Activated CD4-positive, alpha-beta memory T cell treated with anti-CD3 and anti-CD28 coated beads, Interleukin-2, amount 10 ng/mL, durations not matched to agents 7 days and 5 days (primary cell): ENCODE results near the gene COL5A3. TPM values are rescaled to one million over a fixed set of nuclear protein-coding genes. Genes with fewer than 3 reads are reported as not detected.
A peak's percentile ranks its signal among the peaks of the same experiment; 100 is the strongest.

Source experiments
- CTCF ChIA-PET: fragments of 350-600 bp; sonication (Branson Sonifier 250); formaldehyde crosslinking; loops from one replicate; lab custom pipeline; 2021; ENCODE audit warnings: antibody characterized with exemption, inconsistent platforms; lab: Charles Lee
- POLR2A ChIA-PET: fragments of 350-600 bp; sonication (Branson Sonifier 250); formaldehyde crosslinking; loops from one replicate; lab custom pipeline; 2021; ENCODE audit warnings: antibody characterized with exemption; lab: Charles Lee
- DNase-seq: peaks from one replicate; pipeline ENCODE4 v3.0.0-alpha.2; 2020
- H3K27ac Mint-ChIP-seq: one replicate; pipeline ENCODE4 v1.8.0; 2021; ENCODE audit warnings: mild to moderate bottlenecking, mixed read lengths
- H3K27me3 Mint-ChIP-seq: one replicate; pipeline ENCODE4 v1.8.0; 2021; ENCODE audit warnings: mixed read lengths
- H3K36me3 Mint-ChIP-seq: one replicate; pipeline ENCODE4 v1.8.0; 2021; ENCODE audit warnings: low read depth, mixed read lengths
- H3K4me1 Mint-ChIP-seq: one replicate; pipeline ENCODE4 v1.8.0; 2021; ENCODE audit warnings: mixed read lengths
- H3K4me3 Mint-ChIP-seq: one replicate; pipeline ENCODE4 v1.8.0; 2021; ENCODE audit warnings: mild to moderate bottlenecking, mixed read lengths
- H3K9me3 Mint-ChIP-seq: one replicate; pipeline ENCODE4 v1.8.0; 2021; ENCODE audit warnings: mixed read lengths
- total RNA-seq, 2 experiments: library from RNA; stranded (reverse); gene quantifications; one replicate each; pipeline ENCODE4 v1.2.3, GENCODE V29; 2021

The COL5A3 gene
- total RNA-seq, 2 experiments from 2014 or later = 1.1 TPM

- no peak for DNase-seq
- Mint-ChIP-seq H3K36me3 (no peaks in the 10 kb centered on the region), H3K4me1 (peaks cover 34% of the 10 kb centered on the region), H3K27me3 (peaks cover 42% of the 10 kb centered on the region), H3K9me3 (no peaks in the 10 kb centered on the region), H3K27ac (no peak overlapping the region), H3K4me3 (no peak overlapping the region)
- CTCF ChIA-PET = no interaction called here
- POLR2A ChIA-PET = no interaction called here
These were observed 2.7 kb downstream of the COL5A3 start for GRCh38 chr19:10007371-10008183.

DNA sequence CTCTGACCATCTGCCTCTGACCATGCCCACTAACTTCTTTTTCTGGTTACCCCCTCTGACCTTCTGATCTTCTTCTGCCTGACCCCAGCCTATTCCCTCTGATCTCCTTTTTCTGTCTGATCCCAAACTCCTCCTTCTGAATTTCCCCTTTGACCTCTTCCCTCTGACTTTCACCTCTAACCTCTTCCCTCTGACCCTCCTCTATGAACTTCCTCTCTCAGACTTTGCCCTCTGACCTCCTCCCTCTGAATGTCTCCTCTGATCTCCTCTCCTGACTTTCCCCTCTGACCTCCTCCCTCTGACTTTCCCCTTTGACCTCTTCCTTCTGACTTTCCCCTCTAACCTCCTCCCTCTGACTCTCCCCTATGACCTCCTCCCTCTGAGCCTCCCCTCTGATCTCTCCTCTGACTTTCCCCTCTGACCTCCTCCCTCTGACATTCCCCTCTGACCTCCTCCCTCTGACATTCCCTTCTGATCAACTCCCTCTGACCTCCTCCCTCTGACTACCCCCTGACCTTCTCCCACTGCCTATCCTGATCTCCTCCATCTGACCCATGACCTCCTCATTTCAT, 3.5 kb downstream of the COL5A3 start:
- ChIA-PET POLR2A (no interaction called here), CTCF (no interaction called here)
- Mint-ChIP-seq H3K36me3 (no peaks in the 10 kb centered on the region), H3K4me3 (no peak overlapping the region), H3K4me1 (peaks cover 34% of the 10 kb centered on the region), H3K9me3 (no peaks in the 10 kb centered on the region), H3K27me3 (peaks cover 39% of the 10 kb centered on the region), H3K27ac (no peak overlapping the region)
- no peak for DNase-seq

DNA sequence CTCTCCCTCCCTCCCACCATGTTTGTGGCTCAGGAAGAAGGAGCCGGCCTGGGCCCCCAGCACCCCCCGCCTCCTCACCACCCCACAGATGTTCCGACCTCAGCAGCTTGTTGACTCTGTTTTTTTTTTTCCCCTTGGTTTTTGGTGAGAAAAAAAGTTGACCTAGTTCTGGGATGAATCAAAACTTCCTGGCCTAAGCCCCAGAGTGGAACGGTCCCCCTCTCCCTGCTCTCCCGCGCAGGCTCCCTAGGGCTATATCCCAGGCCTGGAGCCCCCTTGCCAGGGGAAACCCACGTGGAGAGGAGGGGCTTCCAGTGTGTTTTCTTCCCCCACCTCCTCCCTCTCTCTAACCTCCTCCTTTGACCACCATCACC, 4.0 kb downstream of the COL5A3 start:
- POLR2A ChIA-PET = no interaction called here
- DNase-seq = no peak
- peaks cover 36% of the 10 kb centered on the region for H3K27me3 Mint-ChIP-seq
- no peaks in the 10 kb centered on the region for H3K9me3 Mint-ChIP-seq
- CTCF ChIA-PET = no interaction called here
- H3K36me3 Mint-ChIP-seq = no peaks in the 10 kb centered on the region
- no peak overlapping the region for H3K4me3 Mint-ChIP-seq
- H3K4me1 Mint-ChIP-seq = peaks cover 34% of the 10 kb centered on the region
- no peak overlapping the region for H3K27ac Mint-ChIP-seq

DNA sequence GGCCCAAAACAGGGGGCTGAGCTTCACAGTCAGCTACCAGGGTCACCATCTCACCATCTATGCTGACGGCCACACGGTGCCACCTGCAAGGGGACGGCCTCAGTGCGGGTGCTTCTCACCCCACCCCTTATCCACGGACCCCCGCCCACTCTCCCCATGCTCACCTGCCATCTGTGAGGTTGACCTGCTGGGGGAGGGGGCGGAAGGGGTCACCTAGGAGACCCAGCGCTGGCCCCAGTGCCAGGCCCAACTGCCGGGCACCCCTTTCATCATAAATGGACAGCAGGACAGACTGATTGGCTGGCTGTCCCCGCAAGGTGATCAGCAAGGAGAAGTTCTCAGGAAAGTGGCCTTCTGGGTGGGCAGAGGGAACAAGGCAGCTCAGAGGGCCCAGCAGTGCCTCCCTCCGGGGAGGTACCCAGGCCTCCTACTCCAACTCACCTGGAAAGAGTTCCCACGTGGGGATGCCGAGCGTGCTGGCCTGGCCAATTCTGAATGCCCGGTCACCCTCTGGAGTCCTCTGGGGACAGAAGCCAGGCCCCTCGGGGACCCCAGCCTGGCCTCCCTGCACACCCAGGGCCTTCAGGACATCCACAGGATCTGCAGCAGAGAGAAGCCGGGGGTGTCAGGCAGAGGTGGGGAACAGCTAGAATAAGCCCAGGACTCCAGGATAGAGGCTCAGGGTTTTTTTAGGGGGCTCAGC, 4.5 kb downstream of the COL5A3 start:
- Mint-ChIP-seq H3K4me1 (peaks cover 32% of the 10 kb centered on the region), H3K4me3 (no peak overlapping the region), H3K27ac (no peak overlapping the region), H3K27me3 (peaks cover 31% of the 10 kb centered on the region), H3K36me3 (no peaks in the 10 kb centered on the region), H3K9me3 (no peaks in the 10 kb centered on the region)
- ChIA-PET CTCF (interaction anchor here (0.6 to 1.0 kb wide), 3 partner anchors 16 to 94 kb away, joined by 3 read pairs; no protein-coding TSS in a partner anchor), POLR2A (no interaction called here)
- no peak for DNase-seq

- Mint-ChIP-seq H3K27me3 (peaks cover 28% of the 10 kb centered on the region), H3K9me3 (no peaks in the 10 kb centered on the region), H3K4me1 (peaks cover 32% of the 10 kb centered on the region), H3K36me3 (no peaks in the 10 kb centered on the region), H3K4me3 (no peak overlapping the region), H3K27ac (no peak overlapping the region)
- CTCF ChIA-PET = interaction anchor here (0.6 to 0.9 kb wide), 2 partner anchors 23 to 78 kb away, joined by 3 read pairs; no protein-coding TSS in a partner anchor
- no peak for DNase-seq
- POLR2A ChIA-PET = no interaction called here
These were observed 5.7 kb downstream of the COL5A3 start for GRCh38 chr19:10004617-10005016.

GRCh38 chr19:10003271-10003670, 7.0 kb downstream of the COL5A3 start:
- H3K27ac Mint-ChIP-seq = no peak overlapping the region
- H3K4me1 Mint-ChIP-seq = peaks cover 26% of the 10 kb centered on the region
- ChIA-PET CTCF (no interaction called here), POLR2A (no interaction called here)
- H3K9me3 Mint-ChIP-seq = no peaks in the 10 kb centered on the region
- peaks cover 22% of the 10 kb centered on the region for H3K27me3 Mint-ChIP-seq
- no peaks in the 10 kb centered on the region for H3K36me3 Mint-ChIP-seq
- H3K4me3 Mint-ChIP-seq = no peak overlapping the region
- DNase-seq = no peak

- Mint-ChIP-seq H3K9me3 (no peaks in the 10 kb centered on the region), H3K27ac (no peak overlapping the region), H3K27me3 (peaks cover 15% of the 10 kb centered on the region), H3K4me1 (peaks cover 22% of the 10 kb centered on the region), H3K4me3 (no peak overlapping the region), H3K36me3 (no peaks in the 10 kb centered on the region)
- POLR2A ChIA-PET = no interaction called here
- CTCF ChIA-PET = interaction anchor here (1.1 kb wide), 1 partner anchor 71 kb away, joined by 4 read pairs; no protein-coding TSS in a partner anchor
- DNase-seq = no peak
These were observed 8.4 kb downstream of the COL5A3 start for GRCh38 chr19:10001899-10002298.

- ChIA-PET CTCF (interaction anchor here (0.5 to 1.8 kb wide), 24 partner anchors 8 to 1261 kb away, joined by 3 to 18 read pairs (median 4); partner anchors contain the start of genes COL5A3 and ICAM1), POLR2A (no interaction called here)
- Mint-ChIP-seq H3K36me3 (no peaks in the 10 kb centered on the region), H3K27ac (no peak overlapping the region), H3K9me3 (no peaks in the 10 kb centered on the region), H3K4me3 (no peak overlapping the region), H3K4me1 (peaks cover 14% of the 10 kb centered on the region), H3K27me3 (peaks cover 10% of the 10 kb centered on the region)
- peak; percentile 73 for DNase-seq
These were observed 10.0 kb downstream of the COL5A3 start for GRCh38 chr19:10000171-10000826.

GRCh38 chr19:9996541-9996940, 13.8 kb downstream of the COL5A3 start:
- H3K27me3 Mint-ChIP-seq = peaks cover 12% of the 10 kb centered on the region
- H3K9me3 Mint-ChIP-seq = no peaks in the 10 kb centered on the region
- H3K4me1 Mint-ChIP-seq = peaks cover 3% of the 10 kb centered on the region
- no peak overlapping the region for H3K4me3 Mint-ChIP-seq
- ChIA-PET POLR2A (no interaction called here), CTCF (no interaction called here)
- H3K27ac Mint-ChIP-seq = no peak overlapping the region
- DNase-seq = no peak
- no peaks in the 10 kb centered on the region for H3K36me3 Mint-ChIP-seq

DNA sequence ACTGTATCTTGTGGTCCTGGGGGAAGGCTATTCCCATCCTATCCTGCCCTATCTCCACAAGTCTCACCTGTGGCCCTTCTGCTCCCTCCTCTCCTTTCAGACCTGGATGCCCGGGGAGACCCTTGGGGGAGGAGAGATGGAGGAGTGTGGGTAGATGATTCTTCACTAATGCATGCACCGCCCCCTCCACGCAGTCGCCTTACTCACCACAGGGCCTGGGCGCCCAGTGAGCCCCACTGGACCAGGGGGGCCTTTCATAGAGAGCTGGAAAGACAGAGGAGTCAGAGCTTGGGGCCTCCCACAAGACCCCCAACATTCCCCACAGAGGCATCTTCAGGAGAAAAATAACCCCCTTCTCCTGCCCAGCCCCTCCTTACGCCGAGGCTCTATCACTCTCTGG, 14.3 kb downstream of the COL5A3 start:
- Mint-ChIP-seq H3K9me3 (no peaks in the 10 kb centered on the region), H3K4me3 (no peak overlapping the region), H3K36me3 (no peaks in the 10 kb centered on the region), H3K27me3 (peaks cover 12% of the 10 kb centered on the region), H3K27ac (no peak overlapping the region), H3K4me1 (peaks cover 3% of the 10 kb centered on the region)
- no peak for DNase-seq
- POLR2A ChIA-PET = no interaction called here
- CTCF ChIA-PET = no interaction called here

DNA sequence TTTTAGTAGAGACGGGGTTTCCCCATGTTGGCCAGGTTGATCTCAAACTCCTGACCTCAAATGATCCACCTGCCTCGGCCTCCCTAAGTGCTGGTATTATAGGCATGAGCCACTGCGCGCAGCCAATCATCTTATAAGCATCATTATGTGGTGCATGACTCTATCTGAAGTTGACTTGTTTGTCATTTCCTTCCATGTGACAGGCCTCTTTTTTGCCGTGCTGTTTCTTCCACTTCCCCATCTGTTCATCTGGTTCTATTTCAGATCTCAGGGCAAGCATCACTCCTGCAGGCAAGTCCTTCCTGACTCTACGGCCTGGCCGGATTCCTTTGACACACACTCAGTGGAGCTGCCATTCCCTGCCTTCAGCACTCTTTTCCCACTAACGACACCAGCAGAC, 15.2 kb downstream of the COL5A3 start:
- H3K36me3 Mint-ChIP-seq = no peaks in the 10 kb centered on the region
- no peak overlapping the region for H3K4me3 Mint-ChIP-seq
- no peak for DNase-seq
- POLR2A ChIA-PET = no interaction called here
- H3K27me3 Mint-ChIP-seq = peaks cover 10% of the 10 kb centered on the region
- H3K9me3 Mint-ChIP-seq = no peaks in the 10 kb centered on the region
- H3K27ac Mint-ChIP-seq = no peak overlapping the region
- peaks cover 2% of the 10 kb centered on the region for H3K4me1 Mint-ChIP-seq
- CTCF ChIA-PET = no interaction called here

DNA sequence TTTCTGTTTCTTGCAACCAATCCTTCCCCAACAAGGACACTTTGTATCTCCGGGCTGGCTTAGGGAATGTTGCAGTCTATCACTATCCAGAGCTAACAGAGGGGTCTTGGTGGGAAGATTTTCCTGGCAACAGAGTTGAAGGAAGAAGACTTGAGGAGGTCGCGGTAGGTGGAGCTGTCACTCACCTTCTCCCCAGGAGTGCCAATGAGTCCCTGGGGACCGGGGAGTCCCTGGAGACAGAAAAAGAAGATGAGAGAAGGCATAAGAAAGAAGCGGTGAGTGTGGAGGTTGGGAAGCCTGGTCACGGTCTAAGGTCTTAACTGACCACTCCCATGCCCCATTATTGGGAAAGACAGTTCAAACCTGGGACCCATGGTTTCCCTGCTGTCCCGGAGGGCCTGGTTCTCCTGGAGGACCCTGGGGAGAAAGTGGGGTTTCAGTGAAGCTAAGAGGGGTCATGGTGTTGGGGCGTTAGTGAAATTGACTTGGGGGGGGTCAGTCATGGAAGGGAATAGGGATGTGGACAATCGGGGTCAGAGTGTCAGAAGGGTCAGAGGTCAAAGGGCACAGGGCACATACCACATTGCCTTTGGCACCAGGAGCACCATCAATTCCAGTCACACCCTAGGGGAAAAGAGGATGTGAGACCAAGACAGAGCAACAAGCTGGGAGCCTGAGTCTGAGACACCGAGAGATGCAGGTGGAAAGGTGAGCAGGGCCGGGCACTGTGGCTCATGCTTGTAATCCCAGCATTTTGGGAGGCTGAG, 18.7 kb downstream of the COL5A3 start:
- no peak overlapping the region for H3K27ac Mint-ChIP-seq
- ChIA-PET CTCF (interaction anchor here (0.7 to 0.8 kb wide), 2 partner anchors 9 to 76 kb away, joined by 3 to 4 read pairs; no protein-coding TSS in a partner anchor), POLR2A (no interaction called here)
- H3K9me3 Mint-ChIP-seq = no peaks in the 10 kb centered on the region
- H3K27me3 Mint-ChIP-seq = peaks cover 2% of the 10 kb centered on the region
- H3K36me3 Mint-ChIP-seq = no peaks in the 10 kb centered on the region
- H3K4me3 Mint-ChIP-seq = no peak overlapping the region
- DNase-seq = no peak
- H3K4me1 Mint-ChIP-seq = no peaks in the 10 kb centered on the region
